ENCODE results near the gene PCMTD2. TPM values are rescaled to one million over a fixed set of nuclear protein-coding genes. Genes with fewer than 3 reads are reported as not detected.
"Not testable (repeated sequence)": the region's sequence is repeated elsewhere in the genome, so short reads cannot be mapped to it uniquely, and the experiment has no call there.

PCMTD2 gene
- polyA plus RNA-seq, 1 of the 3 experiments (the other 2 are of a cell fraction) = 50.7 TPM

- H3F3A ChIP-seq (replicated peaks; ENCODE audit: insufficient read depth); H3K79me2 ChIP-seq (ENCODE audit: insufficient read depth); H4K20me1 ChIP-seq (ENCODE audit: insufficient read depth); H3K4me3 ChIP-seq (ENCODE audit: low read depth in 2 of 2, low read length in 1 of 2); H3K9me3 ChIP-seq; H3K4me1 ChIP-seq (ENCODE audit: control insufficient read depth in 1 of 2, insufficient read depth in 2 of 2, low read depth in 1 of 2, low read length in 1 of 2); DNase-seq; H2AFZ ChIP-seq (ENCODE audit: low read depth); H3K9ac ChIP-seq; POLR2A ChIA-PET; CTCF ChIA-PET; H3K9me2 ChIP-seq; H3K36me3 ChIP-seq (replicated peaks in 1 of 2; ENCODE audit: control insufficient read depth in 1 of 2, insufficient read depth in 2 of 2, low read length in 1 of 2); H3K4me2 ChIP-seq; H3K27ac ChIP-seq (ENCODE audit: low read depth in 2 of 2, low read length in 1 of 2); H3K27me3 ChIP-seq (ENCODE audit: insufficient read depth): not testable (repeated sequence)
- 34% methylated on average over 7 of the region's 7 CpGs for WGBS (ENCODE audit: low lambda C conversion rate)
Observed at GRCh38 chr20:64322031-64322789, 66.7 kb downstream of the PCMTD2 start.

Small RNA genes lying within 50 kb of the gene (small RNA-seq; reads per million reads assigned to genes)
- gene AL137028.2 = 0 reads per million in 7 experiments

Other genes starting within 250 kb of the PCMTD2 start
- gene C20orf204, start 219.6 kb upstream of the PCMTD2 start, polyA plus RNA-seq (2012; rRNA removed) = 0.16 and 0.21 TPM in 2 replicates
- not detected in 2 replicates for gene SOX18, start 206.1 kb upstream of the PCMTD2 start, polyA plus RNA-seq (2012; rRNA removed)
- gene TCEA2, start 192.6 kb upstream of the PCMTD2 start, polyA plus RNA-seq (2012; rRNA removed) = 53.5 and 98.9 TPM in 2 replicates
- 18.7 and 20.5 TPM in 2 replicates for gene RGS19, start 176.2 kb upstream of the PCMTD2 start, polyA plus RNA-seq (2012; rRNA removed)
- 1.7 and 1.8 TPM in 2 replicates for gene OPRL1, start 175.7 kb upstream of the PCMTD2 start, polyA plus RNA-seq (2012; rRNA removed)
- gene LKAAEAR1, start 171.3 kb upstream of the PCMTD2 start, polyA plus RNA-seq (2012; rRNA removed) = 0.37 and 0.71 TPM in 2 replicates
- gene NPBWR2, start 148.2 kb upstream of the PCMTD2 start, polyA plus RNA-seq (2012; rRNA removed) = not detected in 2 replicates
- 0.10 and 0.23 TPM in 2 replicates for gene MYT1, start 91.3 kb upstream of the PCMTD2 start, polyA plus RNA-seq (2012; rRNA removed)